HG02981 (cell line): ENCODE results near the gene PRMT1.
A peak's percentile ranks its signal among the peaks of the same experiment; 100 is the strongest.

ENCODE experiments used
- ATAC-seq: cut with Tn5 transposase; IDR thresholded peaks from one replicate; pipeline ENCODE4 v1.9.1; 2021; ENCODE audit warnings: mild to moderate bottlenecking, moderate library complexity; ENCODE audit not compliant: unreplicated experiment

PRMT1 gene

DNA sequence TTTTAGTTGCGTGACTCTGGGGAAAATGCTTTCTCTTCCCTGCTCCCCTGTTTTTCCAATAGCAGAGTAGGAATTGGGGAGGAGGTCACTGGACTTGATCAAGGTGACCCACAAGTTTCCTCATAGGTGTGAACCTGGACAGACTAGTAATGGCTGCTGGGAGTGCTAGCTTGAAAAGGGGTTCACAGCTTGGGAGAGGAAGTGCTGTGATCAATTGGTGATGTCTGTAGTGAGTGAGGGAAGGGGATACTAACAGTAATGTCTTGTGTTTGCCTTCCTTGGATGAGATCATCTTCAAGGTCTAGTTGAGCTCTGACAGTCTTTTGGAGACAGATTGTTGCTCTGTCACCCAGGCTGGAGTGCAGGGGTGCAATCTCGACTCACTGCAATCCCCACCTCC is 9.6 kb upstream of the PRMT1 start:
- ATAC-seq = no peak

DNA sequence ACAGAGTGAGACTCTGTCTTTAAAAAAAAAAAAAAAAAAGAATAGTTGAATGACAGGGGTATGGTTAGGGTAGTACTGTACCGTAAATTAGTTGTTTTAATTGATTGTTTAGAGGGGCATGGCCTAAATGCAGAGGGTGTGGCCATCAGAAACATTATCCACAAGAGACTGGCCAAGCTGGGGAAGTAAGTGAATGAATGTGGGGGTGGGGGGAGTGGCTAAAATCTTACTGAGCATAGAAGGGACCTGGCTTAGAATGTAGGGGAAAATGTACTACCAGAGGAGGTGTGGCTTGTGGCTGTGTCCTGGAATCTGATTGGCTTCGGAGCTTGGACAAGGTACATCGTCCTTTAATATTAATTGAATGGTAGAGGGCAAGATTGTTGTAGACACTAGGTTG is 7.6 kb upstream of the PRMT1 start:
- no peak for ATAC-seq

- ATAC-seq = no peak
These were observed 4.7 kb upstream of the PRMT1 start for GRCh38 chr19:49672131-49672919.

GRCh38 chr19:49676136-49676783 is 811 bp upstream of the PRMT1 start:
- no peak for ATAC-seq

- peak; percentile 63 for ATAC-seq
These were observed 264 bp upstream of the PRMT1 start for GRCh38 chr19:49676784-49677230.

DNA sequence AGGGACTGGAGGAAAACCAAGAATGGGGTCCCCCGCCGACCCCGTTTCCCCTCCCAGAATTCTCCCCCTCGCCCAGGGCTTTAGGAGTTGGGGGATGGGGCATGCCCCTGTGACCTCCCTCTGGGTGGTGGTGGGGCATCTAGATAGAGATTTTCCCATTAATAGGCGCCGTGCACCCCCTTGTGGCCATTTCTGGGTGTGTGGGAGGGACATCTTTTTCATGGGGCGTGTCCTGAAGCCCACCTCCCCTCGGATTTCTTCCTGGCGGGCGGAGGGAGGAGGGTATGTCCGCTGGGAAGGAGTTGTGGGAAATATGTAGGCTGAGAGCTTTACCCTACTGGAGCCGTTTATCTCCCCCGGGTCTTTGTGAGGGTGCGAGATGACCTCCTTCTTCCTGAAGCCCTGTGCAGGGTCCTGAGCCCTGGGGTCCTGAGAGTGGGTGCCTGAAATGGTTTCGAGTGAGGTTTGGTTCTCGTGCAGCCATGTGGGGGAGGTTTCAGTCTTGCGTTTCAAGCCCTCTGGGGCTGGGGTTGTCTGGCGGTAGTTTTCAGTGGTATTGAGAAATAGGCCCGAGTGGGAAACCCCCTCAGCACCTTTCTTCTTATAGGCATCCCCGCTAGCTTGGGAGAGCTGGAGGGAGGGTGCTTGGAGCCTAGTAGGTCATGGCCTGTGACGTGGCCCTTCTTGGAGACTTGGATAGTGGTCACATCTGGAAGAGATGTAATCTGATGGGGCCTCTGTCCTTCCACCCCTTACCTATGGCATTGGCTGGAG is 1.0 kb downstream of the PRMT1 start:
- no peak for ATAC-seq

- no peak for ATAC-seq
These were observed 2.1 kb downstream of the PRMT1 start for GRCh38 chr19:49678985-49679770.

DNA sequence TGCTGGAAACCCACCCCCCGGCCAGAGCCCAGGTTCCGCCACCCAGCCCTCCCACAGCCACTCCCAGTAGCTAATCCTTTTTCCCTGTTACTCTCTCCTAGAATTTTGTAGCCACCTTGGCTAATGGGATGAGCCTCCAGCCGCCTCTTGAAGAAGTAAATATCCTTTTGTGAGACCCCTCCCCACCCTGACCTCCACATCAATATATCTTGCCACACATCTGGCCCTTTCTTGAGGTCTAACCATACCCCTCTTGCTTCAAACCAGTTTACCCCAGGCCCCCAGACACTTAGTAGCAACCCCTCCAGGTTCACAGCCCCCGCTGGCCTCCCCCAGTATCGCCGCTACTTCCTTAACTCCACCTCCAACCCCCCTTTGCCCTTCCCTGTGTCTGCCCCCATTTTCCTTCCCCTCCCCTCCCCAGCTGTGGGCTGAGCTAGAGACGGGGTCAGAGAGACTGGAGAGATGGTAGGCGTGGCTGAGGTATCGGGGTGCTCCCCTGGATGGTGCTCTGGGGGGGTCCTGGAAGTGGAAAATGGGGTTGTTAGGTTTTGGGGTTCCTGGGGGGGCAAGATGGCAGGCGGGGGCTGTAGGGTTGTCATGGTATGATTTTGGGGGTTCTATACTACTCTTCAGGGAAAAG is 2.8 kb downstream of the PRMT1 start:
- no peak for ATAC-seq

DNA sequence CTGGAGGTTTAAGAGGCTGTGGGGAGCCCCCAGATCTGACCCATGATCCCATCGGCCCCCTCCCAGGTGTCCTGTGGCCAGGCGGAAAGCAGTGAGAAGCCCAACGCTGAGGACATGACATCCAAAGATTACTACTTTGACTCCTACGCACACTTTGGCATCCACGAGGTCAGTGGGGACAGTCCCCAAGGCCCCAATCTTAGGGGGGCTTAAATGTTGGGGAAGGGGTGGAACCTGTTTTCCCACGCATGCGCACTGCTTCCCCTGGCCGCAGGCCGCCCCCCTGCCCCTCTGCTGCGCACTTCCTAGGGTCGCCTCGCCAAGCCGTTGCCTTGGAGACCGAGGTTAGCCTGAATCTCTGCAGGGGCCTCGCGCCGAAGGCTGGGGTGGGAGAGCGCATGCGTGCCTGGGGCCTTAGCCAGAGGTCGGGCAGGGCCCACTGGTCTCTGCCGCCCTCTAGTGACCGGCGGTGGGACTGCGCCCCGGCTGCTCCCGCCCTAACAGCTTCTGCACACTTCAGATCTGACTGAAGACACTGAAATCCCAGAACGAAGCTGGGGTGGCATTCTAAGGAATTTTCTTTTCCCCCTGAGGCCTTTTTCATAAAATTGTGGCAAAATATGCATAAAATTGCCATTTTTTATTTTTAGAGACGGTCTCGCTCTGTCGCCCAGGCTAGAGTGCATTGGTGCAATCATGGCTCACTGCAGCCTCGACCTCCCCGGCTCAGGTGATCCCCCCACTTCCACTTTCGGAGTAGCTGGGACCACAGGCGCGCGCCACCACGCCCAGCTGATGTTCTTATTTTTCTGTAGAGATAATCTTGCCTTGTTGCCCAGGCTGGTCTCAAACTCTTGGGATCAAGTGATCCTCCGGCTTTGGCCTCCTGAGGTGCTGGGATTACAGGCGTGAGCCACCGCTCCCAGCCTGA is 3.6 kb downstream of the PRMT1 start:
- ATAC-seq = no peak

DNA sequence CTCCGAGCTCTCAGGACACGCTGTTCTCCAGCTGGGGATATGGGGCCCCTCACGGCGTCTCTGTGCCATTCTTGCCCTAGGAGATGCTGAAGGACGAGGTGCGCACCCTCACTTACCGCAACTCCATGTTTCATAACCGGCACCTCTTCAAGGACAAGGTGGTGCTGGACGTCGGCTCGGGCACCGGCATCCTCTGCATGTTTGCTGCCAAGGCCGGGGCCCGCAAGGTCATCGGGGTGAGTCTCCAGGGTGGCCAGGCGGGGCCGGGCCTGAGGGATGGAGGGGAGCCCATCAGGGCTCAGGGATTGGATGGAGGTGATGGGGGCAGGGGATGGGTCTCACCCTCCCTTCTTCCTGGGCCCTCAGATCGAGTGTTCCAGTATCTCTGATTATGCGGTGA is 4.8 kb downstream of the PRMT1 start:
- ATAC-seq = no peak

DNA sequence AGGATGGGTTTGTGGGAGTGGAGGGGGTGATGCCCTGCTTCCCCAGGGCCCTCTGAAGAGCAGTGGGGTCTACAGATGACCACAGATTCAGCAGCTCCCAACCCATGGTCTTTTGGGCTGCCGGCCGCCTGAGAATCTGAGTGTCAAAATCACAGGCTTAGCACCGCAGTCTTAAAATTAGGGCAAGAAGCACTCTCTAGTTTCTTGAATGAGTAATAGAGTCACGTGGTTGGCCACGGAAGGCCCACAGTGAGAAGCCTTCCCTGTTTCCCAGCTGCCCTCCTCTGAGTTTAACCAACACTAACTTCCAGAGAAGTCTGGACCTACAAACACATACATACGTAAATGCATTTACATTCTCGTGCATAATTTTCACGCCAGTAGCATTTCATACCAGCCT is 5.2 kb downstream of the PRMT1 start:
- no peak for ATAC-seq

- ATAC-seq = no peak
These were observed 6.8 kb downstream of the PRMT1 start for GRCh38 chr19:49683814-49684250.

GRCh38 chr19:49684251-49684982 is 7.3 kb downstream of the PRMT1 start:
- no peak for ATAC-seq

- no peak for ATAC-seq
These were observed 8.0 kb downstream of the PRMT1 start for GRCh38 chr19:49684983-49685553.

- ATAC-seq = no peak
These were observed 8.8 kb downstream of the PRMT1 start for GRCh38 chr19:49685845-49686332.

- no peak for ATAC-seq
These were observed 9.5 kb downstream of the PRMT1 start for GRCh38 chr19:49686503-49687088.

GRCh38 chr19:49687150-49687549 is 10.1 kb downstream of the PRMT1 start:
- ATAC-seq = no peak
